ENCODE measurements around the gene TNFRSF4. TPM values are rescaled to one million over a fixed set of nuclear protein-coding genes. Genes with fewer than 3 reads are reported as not detected.
A peak's percentile ranks its signal among the peaks of the same experiment; 100 is the strongest.

TNFRSF4 gene
- total RNA-seq, 1 experiment from 2014 or later: 0.37 TPM

DNA sequence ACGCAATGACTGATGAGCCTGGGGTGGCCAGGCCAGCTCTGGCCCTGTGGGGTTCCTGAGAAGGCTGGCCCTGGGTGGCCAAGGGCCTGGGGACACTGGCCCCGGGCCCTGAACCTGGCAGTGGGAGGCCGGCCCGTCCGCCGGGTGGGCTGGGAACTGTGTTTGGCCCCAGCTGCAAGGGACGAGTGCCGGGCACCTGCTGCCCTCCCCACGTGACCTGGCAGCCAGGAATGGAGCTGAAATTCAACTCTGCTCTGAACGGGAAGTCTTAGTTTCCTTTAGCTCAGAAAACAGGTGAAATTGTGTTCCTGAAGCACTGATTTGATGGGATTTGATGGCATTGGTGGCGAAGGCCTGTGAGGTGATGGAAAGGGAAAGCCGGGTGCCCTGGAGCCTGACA is 48.5 kb downstream of the TNFRSF4 start:
- ATAC-seq: no peak
- H3K27me3 ChIP-seq (ENCODE audit: insufficient read depth, low read length): no peaks in the 10 kb centered on the region
- peaks cover 0 to 2% of the 10 kb centered on the region in 2 experiments; a peak in 2 of 4 replicates for H3K36me3 ChIP-seq (ENCODE audit: control insufficient read depth in 1 of 2, insufficient read depth in 2 of 2, low read length in 2 of 2)
- H3K4me3 ChIP-seq (replicated peaks in 1 of 2; ENCODE audit: low read depth in 1 of 2, low read length in 2 of 2): peak overlapping the region; percentile 88 to 97
- BruUV-seq (replicated peaks): no TSS peak
- TF ChIP-seq POLR2AphosphoS5 (IDR thresholded peaks at IDR 0.05; ENCODE audit: low read depth, low read length) (no peak), ZNF274 (IDR thresholded peaks at IDR 0.05; ENCODE audit: low read depth, low read length) (no peak), YY1 (IDR thresholded peaks at IDR 0.05; ENCODE audit: extremely low read depth, insufficient replicate concordance, low read depth, low read length) (no peak), RAD21 (IDR thresholded peaks at IDR 0.05; ENCODE audit: low read depth) (no peak), FOSL1 (IDR thresholded peaks at IDR 0.05; ENCODE audit: low read depth) (no peak), POLR2A (IDR thresholded peaks at IDR 0.05; ENCODE audit: borderline replicate concordance, extremely low read depth, insufficient read depth, insufficient read length) (no peak)
- TF ChIP-seq, protein P1, sequence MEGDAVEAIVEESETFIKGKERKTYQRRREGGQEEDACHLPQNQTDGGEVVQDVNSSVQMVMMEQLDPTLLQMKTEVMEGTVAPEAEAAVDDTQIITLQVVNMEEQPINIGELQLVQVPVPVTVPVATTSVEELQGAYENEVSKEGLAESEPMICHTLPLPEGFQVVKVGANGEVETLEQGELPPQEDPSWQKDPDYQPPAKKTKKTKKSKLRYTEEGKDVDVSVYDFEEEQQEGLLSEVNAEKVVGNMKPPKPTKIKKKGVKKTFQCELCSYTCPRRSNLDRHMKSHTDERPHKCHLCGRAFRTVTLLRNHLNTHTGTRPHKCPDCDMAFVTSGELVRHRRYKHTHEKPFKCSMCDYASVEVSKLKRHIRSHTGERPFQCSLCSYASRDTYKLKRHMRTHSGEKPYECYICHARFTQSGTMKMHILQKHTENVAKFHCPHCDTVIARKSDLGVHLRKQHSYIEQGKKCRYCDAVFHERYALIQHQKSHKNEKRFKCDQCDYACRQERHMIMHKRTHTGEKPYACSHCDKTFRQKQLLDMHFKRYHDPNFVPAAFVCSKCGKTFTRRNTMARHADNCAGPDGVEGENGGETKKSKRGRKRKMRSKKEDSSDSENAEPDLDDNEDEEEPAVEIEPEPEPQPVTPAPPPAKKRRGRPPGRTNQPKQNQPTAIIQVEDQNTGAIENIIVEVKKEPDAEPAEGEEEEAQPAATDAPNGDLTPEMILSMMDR (IDR thresholded peaks at IDR 0.05 in 2 of 3, conservative IDR thresholded peaks at IDR 0.05 in 1 of 3; ENCODE audit: borderline replicate concordance in 1 of 3, insufficient read depth in 1 of 3, low read depth in 2 of 3, low read length in 2 of 3): no peak
- TF ChIP-seq, protein P2, sequence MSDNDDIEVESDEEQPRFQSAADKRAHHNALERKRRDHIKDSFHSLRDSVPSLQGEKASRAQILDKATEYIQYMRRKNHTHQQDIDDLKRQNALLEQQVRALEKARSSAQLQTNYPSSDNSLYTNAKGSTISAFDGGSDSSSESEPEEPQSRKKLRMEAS (IDR thresholded peaks at IDR 0.05): no peak
- TF ChIP-seq, protein P3, sequence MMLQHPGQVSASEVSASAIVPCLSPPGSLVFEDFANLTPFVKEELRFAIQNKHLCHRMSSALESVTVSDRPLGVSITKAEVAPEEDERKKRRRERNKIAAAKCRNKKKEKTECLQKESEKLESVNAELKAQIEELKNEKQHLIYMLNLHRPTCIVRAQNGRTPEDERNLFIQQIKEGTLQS (IDR thresholded peaks at IDR 0.05): no peak
- H3K9ac ChIP-seq (ENCODE audit: low read length): peak overlapping the region; percentile 96
- H3K4me1 ChIP-seq (ENCODE audit: control insufficient read depth in 1 of 2, insufficient read depth in 2 of 2, low read length in 2 of 2): peaks cover 15 to 34% of the 10 kb centered on the region in 2 experiments
- DNase-seq (ENCODE audit: low read depth, low spot score): no peak
- ChIA-PET CTCF (no interaction called here), RAD21 (ENCODE audit: low non-redundant PET in 1 of 2, low total read pairs in 2 of 2, uncharacterized antibody in 2 of 2, unreplicated experiment in 2 of 2) (no interaction called here), POLR2A (interaction anchor here (1.6 kb wide), 1 partner anchor 47 kb away, joined by 3 read pairs; no protein-coding TSS in a partner anchor)
- peak overlapping the region; percentile 93 for H3K4me2 ChIP-seq (ENCODE audit: low read length)
- H4K20me1 ChIP-seq (ENCODE audit: insufficient read depth): no peaks in the 10 kb centered on the region
- intact Hi-C loops (cut with micrococcal nuclease): no loop called here
- no peaks in the 10 kb centered on the region for H3K9me3 ChIP-seq (ENCODE audit: control insufficient read depth in 1 of 2, insufficient read depth in 1 of 2, low read depth in 1 of 2, low read length in 2 of 2)
- peak overlapping the region; percentile 98 for H3K27ac ChIP-seq (ENCODE audit: low read depth, low read length)
- peaks cover 56% of the 10 kb centered on the region for H3K79me2 ChIP-seq (ENCODE audit: insufficient read depth, low read length)
- no peak overlapping the region for H2AFZ ChIP-seq (ENCODE audit: low read depth, low read length, poor library complexity, severe bottlenecking)
- H3K9me2 ChIP-seq (ENCODE audit: insufficient read depth): no peaks in the 10 kb centered on the region

Data from HCT116 (cell line).